IgD-negative memory B cell (primary cell): Measurements from ENCODE around the gene SLC34A3. TPM values are rescaled to one million over a fixed set of nuclear protein-coding genes. Genes with fewer than 3 reads are reported as not detected.
A peak's percentile ranks its signal among the peaks of the same experiment; 100 is the strongest.

Experiments used
- H3K27ac Mint-ChIP-seq, 3 donors: one replicate each; pipeline ENCODE4 v1.8.0; 2020 to 2022; ENCODE audit warnings: mild to moderate bottlenecking in 3 of 3, mixed read lengths in 3 of 3, moderate library complexity in 1 of 3
- H3K27me3 Mint-ChIP-seq: one replicate; pipeline ENCODE4 v1.8.0; 2021; ENCODE audit warnings: mixed read lengths
- H3K36me3 Mint-ChIP-seq: one replicate; pipeline ENCODE4 v1.8.0; 2020; ENCODE audit warnings: mild to moderate bottlenecking, mixed read lengths
- H3K4me1 Mint-ChIP-seq, 3 donors: one replicate each; pipeline ENCODE4 v1.8.0; 2020 to 2022; ENCODE audit warnings: mixed read lengths in 3 of 3, mild to moderate bottlenecking in 1 of 3
- H3K4me3 Mint-ChIP-seq, 4 donors: one replicate each; pipeline ENCODE4 v1.8.0; 2020 to 2022; ENCODE audit warnings: mild to moderate bottlenecking in 4 of 4, mixed read lengths in 4 of 4, moderate library complexity in 3 of 4
- H3K9me3 Mint-ChIP-seq, 3 donors: one replicate each; pipeline ENCODE4 v1.8.0; 2020 to 2021; ENCODE audit warnings: mixed read lengths in 3 of 3, mild to moderate bottlenecking in 1 of 3
- polyA plus RNA-seq: library from polyadenylated mRNA; unstranded; fragments of 300-500 nt; fragmentation: Illumina TruSeq; gene quantifications from one replicate; pipeline ENCODE4 v1.2.3, GENCODE V29; 2021

Gene SLC34A3
- polyA plus RNA-seq, 1 donor from 2014 or later = not detected

- peak overlapping the region in 1 of 4 donors; percentile 67 for H3K4me3 Mint-ChIP-seq
- H3K27ac Mint-ChIP-seq = peak overlapping the region; percentile 6 to 72 (median 22)
- H3K27me3 Mint-ChIP-seq = peaks cover 6% of the 10 kb centered on the region
- peaks cover 0 to 4% (median 2%) of the 10 kb centered on the region in 3 donors for H3K4me1 Mint-ChIP-seq
- H3K36me3 Mint-ChIP-seq = no peaks in the 10 kb centered on the region
- H3K9me3 Mint-ChIP-seq = no peaks in the 10 kb centered on the region
Measured at GRCh38 chr9:137227853-137228505, 2.7 kb upstream of the SLC34A3 start.

- Mint-ChIP-seq H3K4me3 (no peak overlapping the region), H3K9me3 (no peaks in the 10 kb centered on the region), H3K27ac (no peak overlapping the region), H3K4me1 (peaks cover 0 to 4% (median 2%) of the 10 kb centered on the region in 3 donors), H3K36me3 (no peaks in the 10 kb centered on the region), H3K27me3 (peaks cover 6% of the 10 kb centered on the region)
Measured at GRCh38 chr9:137228506-137228967, 2.2 kb upstream of the SLC34A3 start.

DNA sequence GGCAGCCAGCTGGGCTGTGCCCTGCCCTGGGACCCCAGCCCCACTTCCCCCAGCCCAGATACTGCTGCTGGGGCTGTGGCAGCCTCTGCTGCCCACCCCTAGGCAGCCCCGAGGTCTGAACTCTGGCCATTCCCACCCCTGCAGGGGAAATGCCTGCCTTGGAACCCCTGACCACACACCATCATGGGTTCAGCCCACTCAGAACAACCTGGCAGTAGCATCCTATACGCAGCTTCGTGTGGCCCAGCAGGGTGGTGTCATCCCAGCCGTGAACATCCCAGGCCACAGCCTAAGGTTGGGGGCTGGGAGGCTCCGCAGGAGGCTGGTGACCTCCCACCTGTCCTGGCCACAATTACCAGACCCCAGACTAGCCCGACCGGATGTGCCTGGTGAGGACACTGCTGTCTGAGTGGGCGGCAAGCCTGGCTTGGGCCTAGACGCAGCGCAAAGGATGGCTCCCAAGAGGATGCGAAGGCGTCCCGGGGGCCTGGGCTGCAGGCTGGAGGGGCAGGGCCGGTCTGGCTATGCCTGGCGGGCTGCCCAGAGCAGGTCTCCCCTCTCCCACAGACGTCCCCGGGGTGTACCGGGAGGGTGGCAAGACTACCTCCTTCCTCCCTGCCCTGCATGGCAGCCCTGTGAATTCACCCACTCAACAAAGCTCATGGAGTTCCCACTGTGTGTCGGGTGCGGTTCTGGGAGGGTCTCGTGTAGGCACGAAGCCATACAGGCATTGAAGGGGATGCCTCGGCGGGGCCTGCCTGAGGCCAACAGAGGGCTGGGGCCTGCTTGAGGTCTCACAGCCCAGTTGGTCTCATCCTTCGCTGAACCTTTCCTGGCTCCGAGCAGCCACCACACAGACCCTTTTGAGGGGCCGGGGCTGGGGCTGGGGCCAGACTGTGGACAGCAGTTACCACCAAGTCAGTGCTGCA, 1.5 kb upstream of the SLC34A3 start:
- Mint-ChIP-seq H3K36me3 (no peaks in the 10 kb centered on the region), H3K27me3 (peaks cover 6% of the 10 kb centered on the region), H3K4me3 (no peak overlapping the region), H3K27ac (no peak overlapping the region), H3K4me1 (peaks cover 0 to 3% (median 0%) of the 10 kb centered on the region in 3 donors), H3K9me3 (no peaks in the 10 kb centered on the region)

GRCh38 chr9:137229903-137230704, 597 bp upstream of the SLC34A3 start:
- H3K27me3 Mint-ChIP-seq = peaks cover 6% of the 10 kb centered on the region
- peaks cover 4 to 8% (median 6%) of the 10 kb centered on the region in 3 donors for H3K4me1 Mint-ChIP-seq
- H3K9me3 Mint-ChIP-seq = no peaks in the 10 kb centered on the region
- no peak overlapping the region for H3K27ac Mint-ChIP-seq
- H3K4me3 Mint-ChIP-seq = no peak overlapping the region
- no peaks in the 10 kb centered on the region for H3K36me3 Mint-ChIP-seq

DNA sequence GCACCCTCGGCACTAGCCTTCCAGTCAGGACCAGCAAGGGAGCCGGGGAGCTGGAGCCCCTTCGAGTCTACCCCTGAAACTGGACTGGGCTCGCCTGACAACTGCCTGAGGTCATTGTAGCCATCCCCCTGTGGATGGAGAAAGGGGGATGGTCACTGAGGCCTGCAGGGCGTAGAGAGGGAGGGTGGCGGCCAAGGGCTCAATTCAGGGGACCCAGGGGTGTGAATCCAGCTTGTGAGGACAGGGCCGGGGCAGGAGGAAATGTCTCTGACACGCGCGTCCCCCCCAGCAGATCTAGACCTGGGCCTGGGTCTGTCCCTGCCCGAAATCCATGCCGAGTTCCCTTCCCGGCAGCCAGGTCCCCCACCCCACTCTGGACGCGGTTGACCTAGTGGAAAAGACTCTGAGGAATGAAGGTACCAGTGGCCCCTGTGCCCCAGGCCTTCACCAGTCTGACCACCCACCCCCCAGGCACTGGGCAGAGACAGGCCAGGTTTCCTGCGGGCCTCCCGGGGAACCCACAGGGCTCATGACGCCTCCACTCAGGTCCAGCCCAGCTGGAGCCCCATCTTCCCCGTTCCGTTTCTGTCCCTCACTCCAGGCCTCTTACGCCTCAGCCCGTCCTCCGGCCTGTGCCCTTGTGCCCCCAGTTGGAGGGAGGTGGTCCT, 805 bp downstream of the SLC34A3 start:
- H3K4me1 Mint-ChIP-seq = peaks cover 6 to 11% (median 10%) of the 10 kb centered on the region in 3 donors
- H3K27me3 Mint-ChIP-seq = peaks cover 6% of the 10 kb centered on the region
- no peak overlapping the region for H3K27ac Mint-ChIP-seq
- H3K9me3 Mint-ChIP-seq = no peaks in the 10 kb centered on the region
- H3K4me3 Mint-ChIP-seq = no peak overlapping the region
- no peaks in the 10 kb centered on the region for H3K36me3 Mint-ChIP-seq

DNA sequence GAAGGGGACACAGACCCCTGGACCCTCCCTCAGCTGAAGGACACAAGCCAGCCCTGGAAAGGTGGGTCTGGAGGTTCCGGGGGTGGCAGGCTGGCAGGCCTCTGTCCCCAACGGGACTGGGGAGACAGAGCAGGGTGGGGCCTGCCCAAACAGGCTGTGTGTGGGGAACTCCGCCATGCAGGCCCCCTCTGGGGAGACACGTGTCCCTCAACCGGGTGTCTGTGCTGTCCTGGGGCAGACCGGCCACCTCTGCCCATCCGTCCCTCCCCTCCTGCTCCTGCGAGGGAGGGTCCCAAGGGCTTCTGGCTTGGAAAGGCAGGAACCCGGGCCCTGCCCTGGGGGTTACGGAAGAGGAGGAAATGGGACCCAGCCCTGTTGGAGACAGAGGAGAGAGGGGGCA, 1.4 kb downstream of the SLC34A3 start:
- Mint-ChIP-seq H3K4me3 (no peak overlapping the region), H3K27ac (no peak overlapping the region), H3K4me1 (peaks cover 6 to 11% (median 11%) of the 10 kb centered on the region in 3 donors), H3K9me3 (no peaks in the 10 kb centered on the region), H3K36me3 (no peaks in the 10 kb centered on the region), H3K27me3 (peaks cover 6% of the 10 kb centered on the region)

GRCh38 chr9:137232510-137232909, 1.8 kb downstream of the SLC34A3 start:
- H3K9me3 Mint-ChIP-seq = no peaks in the 10 kb centered on the region
- peaks cover 6 to 11% (median 11%) of the 10 kb centered on the region in 3 donors for H3K4me1 Mint-ChIP-seq
- no peaks in the 10 kb centered on the region for H3K36me3 Mint-ChIP-seq
- H3K27me3 Mint-ChIP-seq = peaks cover 5% of the 10 kb centered on the region
- H3K27ac Mint-ChIP-seq = no peak overlapping the region
- no peak overlapping the region for H3K4me3 Mint-ChIP-seq

DNA sequence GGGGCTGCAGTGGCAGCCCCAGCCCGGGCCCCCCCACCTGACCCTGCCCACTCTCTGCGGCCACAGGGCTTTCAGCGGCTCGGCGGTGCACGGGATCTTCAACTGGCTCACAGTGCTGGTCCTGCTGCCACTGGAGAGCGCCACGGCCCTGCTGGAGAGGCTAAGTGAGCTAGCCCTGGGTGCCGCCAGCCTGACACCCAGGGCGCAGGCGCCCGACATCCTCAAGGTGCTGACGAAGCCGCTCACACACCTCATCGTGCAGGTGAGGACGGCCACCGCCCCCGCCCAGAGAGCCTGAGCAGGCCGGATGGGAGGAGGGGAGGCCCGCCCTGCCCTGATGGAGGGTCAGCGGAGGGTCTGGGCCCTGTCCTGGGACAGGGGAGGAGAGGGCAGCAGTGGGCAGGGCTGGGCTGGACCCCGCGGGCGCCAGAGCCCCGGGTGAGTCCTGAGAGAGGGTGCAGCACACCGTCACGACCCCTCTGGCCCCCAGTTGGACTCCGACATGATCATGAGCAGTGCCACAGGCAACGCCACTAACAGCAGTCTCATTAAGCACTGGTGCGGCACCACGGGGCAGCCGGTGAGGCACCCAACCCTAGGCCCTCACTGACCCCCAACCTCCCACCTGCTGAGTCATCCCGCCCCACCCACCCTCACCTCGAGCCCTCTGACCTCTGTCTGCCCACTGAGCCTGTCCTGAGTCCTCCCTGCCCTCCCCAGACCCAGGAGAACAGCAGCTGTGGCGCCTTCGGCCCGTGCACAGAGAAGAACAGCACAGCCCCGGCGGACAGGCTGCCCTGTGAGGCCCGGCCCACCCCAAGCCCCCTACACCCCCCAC, 2.7 kb downstream of the SLC34A3 start:
- Mint-ChIP-seq H3K9me3 (no peaks in the 10 kb centered on the region), H3K4me3 (no peak overlapping the region), H3K4me1 (peaks cover 6 to 13% (median 10%) of the 10 kb centered on the region in 3 donors), H3K27ac (no peak overlapping the region), H3K36me3 (no peaks in the 10 kb centered on the region), H3K27me3 (peaks cover 3% of the 10 kb centered on the region)

- Mint-ChIP-seq H3K4me1 (peaks cover 6 to 15% (median 13%) of the 10 kb centered on the region in 3 donors), H3K4me3 (peak overlapping the region in 1 of 4 donors; percentile 52), H3K27me3 (peaks cover 3% of the 10 kb centered on the region), H3K9me3 (no peaks in the 10 kb centered on the region), H3K36me3 (no peaks in the 10 kb centered on the region), H3K27ac (no peak overlapping the region)
Measured at GRCh38 chr9:137234055-137234697, 3.5 kb downstream of the SLC34A3 start.

- peaks cover 6 to 15% (median 15%) of the 10 kb centered on the region in 3 donors for H3K4me1 Mint-ChIP-seq
- peak overlapping the region in 1 of 3 donors; percentile 13 for H3K27ac Mint-ChIP-seq
- H3K27me3 Mint-ChIP-seq = no peaks in the 10 kb centered on the region
- H3K4me3 Mint-ChIP-seq = peak overlapping the region; percentile 36 to 92 (median 57)
- H3K36me3 Mint-ChIP-seq = no peaks in the 10 kb centered on the region
- no peaks in the 10 kb centered on the region for H3K9me3 Mint-ChIP-seq
Measured at GRCh38 chr9:137234758-137235423, 4.2 kb downstream of the SLC34A3 start.

DNA sequence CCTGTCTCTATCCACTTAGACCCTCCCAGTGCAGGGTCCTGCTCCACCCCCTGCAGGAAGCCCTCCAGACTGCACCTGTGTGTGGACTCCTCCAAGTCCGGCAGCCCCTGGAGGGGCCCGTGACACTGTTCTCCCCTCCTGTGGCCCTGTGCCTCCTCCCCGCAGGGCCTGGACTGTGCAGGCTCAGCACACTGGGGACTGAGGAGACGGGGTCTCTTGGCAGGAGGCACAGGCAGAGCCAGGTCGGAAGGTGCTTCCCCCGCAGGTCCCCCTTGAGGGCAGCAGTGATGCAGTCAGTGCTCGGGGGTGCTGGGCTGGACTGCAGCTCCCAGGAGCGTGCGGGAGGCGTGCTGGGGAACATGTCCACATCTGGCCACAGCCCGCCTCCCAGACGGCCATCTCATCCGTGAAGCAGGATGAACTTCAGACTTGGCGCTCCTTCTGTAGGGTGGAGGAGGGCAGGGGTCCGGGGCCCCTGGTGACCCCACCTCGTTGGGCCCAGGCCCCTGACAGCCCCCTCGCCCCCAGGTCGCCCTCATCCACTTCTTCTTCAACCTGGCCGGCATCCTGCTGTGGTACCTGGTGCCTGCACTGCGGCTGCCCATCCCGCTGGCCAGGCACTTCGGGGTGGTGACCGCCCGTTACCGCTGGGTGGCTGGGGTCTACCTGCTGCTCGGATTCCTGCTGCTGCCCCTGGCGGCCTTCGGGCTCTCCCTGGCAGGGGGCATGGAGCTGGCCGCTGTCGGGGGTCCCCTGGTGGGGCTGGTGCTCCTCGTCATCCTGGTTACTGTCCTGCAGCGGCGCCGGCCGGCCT, 4.9 kb downstream of the SLC34A3 start:
- H3K36me3 Mint-ChIP-seq = no peaks in the 10 kb centered on the region
- H3K4me1 Mint-ChIP-seq = peaks cover 6 to 15% (median 15%) of the 10 kb centered on the region in 3 donors
- H3K9me3 Mint-ChIP-seq = no peaks in the 10 kb centered on the region
- peak overlapping the region in 1 of 3 donors; percentile 73 for H3K27ac Mint-ChIP-seq
- H3K4me3 Mint-ChIP-seq = peak overlapping the region in 2 of 4 donors; percentile 38 to 92
- H3K27me3 Mint-ChIP-seq = no peaks in the 10 kb centered on the region
